ENCODE results near the gene ATP6V1B1.

ATP6V1B1 gene

DNA sequence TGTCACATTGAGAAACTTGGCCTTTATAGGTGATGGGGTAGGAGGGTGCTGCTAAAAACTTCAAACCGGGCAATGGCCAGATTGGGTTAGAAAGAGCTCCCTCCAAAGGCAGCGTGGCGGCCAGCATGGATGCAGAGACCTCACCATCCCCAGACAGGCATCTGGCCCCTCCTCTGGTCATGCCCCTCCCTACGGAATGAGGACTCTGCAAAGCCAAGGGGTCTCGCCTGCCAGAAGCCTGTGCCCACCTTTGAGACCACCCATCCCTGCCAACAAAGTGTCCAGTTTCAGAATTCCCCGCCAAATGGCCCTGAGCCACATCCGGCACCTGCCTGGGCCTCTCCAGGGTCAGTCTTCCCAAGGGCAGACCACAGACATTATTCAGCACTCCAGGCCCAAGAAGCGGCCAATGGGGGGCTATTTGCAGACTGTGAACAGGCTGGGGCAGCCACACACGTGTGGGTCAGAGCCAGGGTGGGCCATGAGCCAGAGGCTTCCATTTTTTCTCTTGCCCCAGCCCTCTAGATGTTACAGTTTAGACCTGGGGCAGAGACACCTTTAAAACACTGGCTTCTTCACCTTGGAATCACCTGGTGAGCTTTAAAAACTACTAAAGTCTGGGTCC, 4.2 kb upstream of the ATP6V1B1 start:
- H3K36me3 ChIP-seq, result no peaks in the 10 kb centered on the region
- no peaks in the 10 kb centered on the region for H3K9me3 ChIP-seq
- TF ChIP-seq, protein P1, sequence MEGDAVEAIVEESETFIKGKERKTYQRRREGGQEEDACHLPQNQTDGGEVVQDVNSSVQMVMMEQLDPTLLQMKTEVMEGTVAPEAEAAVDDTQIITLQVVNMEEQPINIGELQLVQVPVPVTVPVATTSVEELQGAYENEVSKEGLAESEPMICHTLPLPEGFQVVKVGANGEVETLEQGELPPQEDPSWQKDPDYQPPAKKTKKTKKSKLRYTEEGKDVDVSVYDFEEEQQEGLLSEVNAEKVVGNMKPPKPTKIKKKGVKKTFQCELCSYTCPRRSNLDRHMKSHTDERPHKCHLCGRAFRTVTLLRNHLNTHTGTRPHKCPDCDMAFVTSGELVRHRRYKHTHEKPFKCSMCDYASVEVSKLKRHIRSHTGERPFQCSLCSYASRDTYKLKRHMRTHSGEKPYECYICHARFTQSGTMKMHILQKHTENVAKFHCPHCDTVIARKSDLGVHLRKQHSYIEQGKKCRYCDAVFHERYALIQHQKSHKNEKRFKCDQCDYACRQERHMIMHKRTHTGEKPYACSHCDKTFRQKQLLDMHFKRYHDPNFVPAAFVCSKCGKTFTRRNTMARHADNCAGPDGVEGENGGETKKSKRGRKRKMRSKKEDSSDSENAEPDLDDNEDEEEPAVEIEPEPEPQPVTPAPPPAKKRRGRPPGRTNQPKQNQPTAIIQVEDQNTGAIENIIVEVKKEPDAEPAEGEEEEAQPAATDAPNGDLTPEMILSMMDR (IDR thresholded peaks at IDR 0.05), result no peak
- H3K4me3 ChIP-seq (ENCODE audit: low read depth in 1 of 2, low read length in 1 of 2), result no peak overlapping the region
- no peaks in the 10 kb centered on the region for H3K4me1 ChIP-seq (ENCODE audit: control insufficient read depth in 1 of 2, insufficient read depth in 1 of 2, low read depth in 1 of 2, low read length in 1 of 2)
- peaks cover 62% of the 10 kb centered on the region for H3K27me3 ChIP-seq
- no peak overlapping the region for H3K27ac ChIP-seq

DNA sequence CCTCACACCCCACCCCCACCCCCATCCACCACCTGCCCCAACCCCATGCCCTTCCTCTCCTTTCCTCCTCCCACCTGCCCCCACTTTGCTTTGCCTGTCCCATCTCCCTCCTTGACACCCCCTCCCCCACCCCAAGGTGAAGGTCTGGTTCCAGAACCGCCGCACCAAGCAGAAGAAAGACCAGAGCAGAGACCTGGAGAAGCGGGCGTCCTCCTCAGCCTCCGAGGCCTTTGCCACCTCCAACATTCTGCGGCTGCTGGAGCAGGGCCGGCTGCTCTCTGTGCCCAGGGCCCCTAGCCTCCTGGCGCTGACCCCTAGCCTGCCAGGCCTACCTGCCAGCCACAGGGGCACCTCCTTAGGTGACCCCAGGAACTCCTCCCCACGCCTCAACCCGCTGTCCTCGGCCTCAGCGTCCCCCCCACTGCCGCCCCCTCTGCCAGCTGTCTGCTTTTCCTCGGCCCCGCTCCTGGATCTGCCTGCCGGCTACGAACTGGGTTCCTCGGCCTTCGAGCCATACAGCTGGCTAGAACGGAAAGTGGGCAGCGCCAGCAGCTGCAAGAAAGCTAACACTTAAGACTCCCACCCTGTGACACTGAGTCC, 3.0 kb upstream of the ATP6V1B1 start:
- Histone ChIP-seq H3K36me3 (no peaks in the 10 kb centered on the region), H3K27me3 (peaks cover 51% of the 10 kb centered on the region), H3K4me1 (ENCODE audit: control insufficient read depth in 1 of 2, insufficient read depth in 1 of 2, low read depth in 1 of 2, low read length in 1 of 2) (no peaks in the 10 kb centered on the region), H3K4me3 (ENCODE audit: low read depth in 1 of 2, low read length in 1 of 2) (no peak overlapping the region), H3K9me3 (no peaks in the 10 kb centered on the region), H3K27ac (no peak overlapping the region)
- TF ChIP-seq, protein P1 (IDR thresholded peaks at IDR 0.05), result no peak

DNA sequence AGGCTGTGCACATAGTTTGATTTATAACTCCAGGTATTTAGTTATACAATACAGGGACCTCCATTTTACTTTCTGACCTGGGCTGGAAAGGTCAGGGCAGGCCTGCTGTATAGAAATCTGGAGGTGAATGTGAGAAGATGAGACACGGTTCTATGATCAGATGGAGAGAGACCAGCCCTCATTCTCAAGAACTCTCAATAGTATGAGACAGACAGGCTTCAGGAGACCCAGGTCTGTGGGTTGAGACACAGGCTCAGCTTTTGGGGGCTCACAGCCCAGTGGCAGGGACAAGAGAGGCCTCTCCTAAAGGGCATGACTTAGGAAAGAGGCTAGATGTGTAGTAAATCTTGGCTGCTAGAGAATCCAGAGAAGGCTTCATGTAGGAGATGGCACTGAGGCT, 719 bp upstream of the ATP6V1B1 start:
- Histone ChIP-seq H3K27ac (no peak overlapping the region), H3K4me3 (ENCODE audit: low read depth in 1 of 2, low read length in 1 of 2) (no peak overlapping the region), H3K36me3 (no peaks in the 10 kb centered on the region), H3K9me3 (no peaks in the 10 kb centered on the region), H3K4me1 (ENCODE audit: control insufficient read depth in 1 of 2, insufficient read depth in 1 of 2, low read depth in 1 of 2, low read length in 1 of 2) (no peaks in the 10 kb centered on the region), H3K27me3 (peaks cover 58% of the 10 kb centered on the region)
- TF ChIP-seq, protein P1 (IDR thresholded peaks at IDR 0.05), result no peak

DNA sequence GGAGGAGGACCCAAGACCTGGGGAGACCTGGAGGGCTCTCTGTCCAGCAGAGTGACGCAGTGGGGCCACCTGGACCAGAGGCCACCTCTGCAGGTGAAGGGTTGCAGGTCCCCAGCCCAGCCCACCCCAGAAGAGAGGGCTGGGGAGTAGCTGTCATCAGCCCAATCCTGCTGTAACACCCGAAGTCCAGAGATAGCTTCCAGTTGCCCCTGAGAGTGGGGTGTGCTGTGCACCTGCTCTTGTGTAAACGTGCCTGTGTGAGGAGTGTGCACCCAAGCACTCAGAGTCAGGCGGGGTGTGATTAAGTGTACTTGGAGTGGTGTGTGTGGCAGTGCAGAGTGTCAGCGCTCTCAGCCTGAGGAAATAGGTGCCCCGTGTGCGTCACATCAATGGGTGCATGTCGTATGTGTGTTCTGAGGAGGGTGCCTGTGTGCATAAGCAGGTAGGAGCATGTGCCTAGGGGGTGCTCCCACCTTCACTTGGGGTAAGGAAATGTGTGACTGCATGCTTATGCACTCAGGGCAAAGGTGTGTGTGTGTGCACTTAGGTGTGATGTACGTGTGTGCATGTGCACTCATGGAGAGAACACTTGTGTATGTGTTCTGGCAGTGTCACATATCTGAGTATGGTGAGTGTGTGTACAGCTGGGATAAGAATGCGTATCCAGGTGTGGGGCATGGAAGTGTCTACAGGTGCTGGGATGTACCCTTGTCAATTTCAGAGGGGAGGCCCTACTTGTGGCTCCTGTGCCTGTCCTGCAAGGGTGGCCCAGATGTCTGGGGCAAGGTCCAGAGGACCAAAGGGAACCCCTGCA, 672 bp downstream of the ATP6V1B1 start:
- Histone ChIP-seq H3K27me3 (peaks cover 64% of the 10 kb centered on the region), H3K36me3 (no peaks in the 10 kb centered on the region), H3K4me3 (ENCODE audit: low read depth in 1 of 2, low read length in 1 of 2) (no peak overlapping the region), H3K4me1 (ENCODE audit: control insufficient read depth in 1 of 2, insufficient read depth in 1 of 2, low read depth in 1 of 2, low read length in 1 of 2) (no peaks in the 10 kb centered on the region), H3K27ac (no peak overlapping the region), H3K9me3 (no peaks in the 10 kb centered on the region)
- TF ChIP-seq, protein P1 (IDR thresholded peaks at IDR 0.05), result no peak

DNA sequence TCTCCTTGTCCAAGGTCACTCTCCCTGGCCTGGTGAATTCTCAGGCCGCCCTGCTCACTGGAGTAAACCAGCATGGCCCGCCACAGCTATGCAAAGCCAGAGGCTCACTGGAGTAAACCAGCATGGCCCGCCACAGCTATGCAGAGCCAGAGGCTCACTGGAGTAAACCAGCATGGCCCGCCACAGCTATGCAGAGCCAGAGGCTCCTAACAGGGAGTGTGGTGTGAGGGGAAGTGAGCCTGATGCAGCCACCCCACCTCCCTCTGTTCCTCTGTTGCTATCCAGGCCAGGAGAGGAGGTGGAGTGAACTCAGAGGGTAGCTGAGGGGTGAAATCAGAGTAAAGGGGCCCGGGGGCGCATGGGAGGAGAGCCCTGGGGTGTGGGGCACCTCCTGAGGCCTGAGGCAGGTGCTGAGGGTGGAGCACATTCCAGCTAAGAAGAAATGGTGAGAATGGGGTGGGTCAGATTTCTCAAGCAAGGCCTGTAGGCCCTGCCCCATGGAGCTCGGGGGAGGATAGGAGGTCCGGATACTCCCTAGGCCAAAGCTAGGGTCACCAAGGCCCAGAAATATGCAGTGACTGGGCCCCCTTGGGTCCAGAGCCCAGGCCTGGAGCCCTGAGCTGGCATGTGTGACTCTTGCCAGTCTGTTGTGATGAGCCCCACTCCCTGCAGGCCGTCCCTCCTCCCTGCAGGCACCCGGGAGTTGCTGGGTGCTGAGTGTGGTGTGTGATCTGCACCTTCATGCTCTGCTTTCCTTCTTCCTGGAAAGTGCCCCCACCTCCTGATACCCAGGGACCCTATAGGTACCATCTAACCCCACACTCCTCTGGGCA, 1.5 kb downstream of the ATP6V1B1 start:
- peaks cover 64% of the 10 kb centered on the region for H3K27me3 ChIP-seq
- H3K4me1 ChIP-seq (ENCODE audit: control insufficient read depth in 1 of 2, insufficient read depth in 1 of 2, low read depth in 1 of 2, low read length in 1 of 2), result no peaks in the 10 kb centered on the region
- H3K9me3 ChIP-seq, result no peaks in the 10 kb centered on the region
- H3K36me3 ChIP-seq, result no peaks in the 10 kb centered on the region
- no peak overlapping the region for H3K27ac ChIP-seq
- H3K4me3 ChIP-seq (ENCODE audit: low read depth in 1 of 2, low read length in 1 of 2), result no peak overlapping the region
- TF ChIP-seq, protein P1 (IDR thresholded peaks at IDR 0.05), result no peak
